Caki2 (cell line): ENCODE data around the gene TTC39C. TPM values are rescaled to one million over a fixed set of nuclear protein-coding genes. Genes with fewer than 3 reads are reported as not detected.
"Not testable (repeated sequence)": the region's sequence is repeated elsewhere in the genome, so short reads cannot be mapped to it uniquely, and the experiment has no call there.

Source experiments
- DNase-seq: peaks from one replicate; pipeline ENCODE4 v3.0.0-alpha.2; 2015; ENCODE audit warnings: low read depth
- in situ Hi-C: cut with HindIII; loops from 2 replicates; pipeline ENCODE4 v1.10.0; 2016; ENCODE audit warnings: low sequenced_read_pairs, low pct_unique_long_range_greater_than_20kb, mixed read lengths
- total RNA-seq: library from RNA; depleted of rRNA; stranded (reverse); fragments of >200 nt; shearing (Covaris generic); gene quantifications from 2 replicates; pipeline ENCODE4 v1.2.3, GENCODE V29; 2014; ENCODE audit warnings: low replicate concordance

The TTC39C gene
- total RNA-seq, 1 experiment from 2014 or later, result 9.8 TPM

GRCh38 chr18:24011123-24011917 lies 3.2 kb upstream of the TTC39C start:
- in situ Hi-C loops, result no loop called here

GRCh38 chr18:24013051-24013450 lies 1.5 kb upstream of the TTC39C start:
- in situ Hi-C loops, result no loop called here
- DNase-seq, result no peak

More at GRCh38 chr18:24011123-24011917, 3.2 kb upstream of the TTC39C start:
- no peak for DNase-seq

- in situ Hi-C loops, result no loop called here
- DNase-seq, result no peak
Observed at GRCh38 chr18:24014986-24015638, 558 bp downstream of the TTC39C start.

- DNase-seq, result no peak
- in situ Hi-C loops, result no loop called here
Observed at GRCh38 chr18:24015639-24016631, 1.4 kb downstream of the TTC39C start.

- DNase-seq, result peak; percentile 18
Observed at GRCh38 chr18:24016643-24017042, 2.1 kb downstream of the TTC39C start.

GRCh38 chr18:24018299-24018886 lies 3.8 kb downstream of the TTC39C start:
- DNase-seq, result no peak
- in situ Hi-C loops, result no loop called here

More at GRCh38 chr18:24016643-24017042, 2.1 kb downstream of the TTC39C start:
- in situ Hi-C loops, result no loop called here

GRCh38 chr18:24019641-24020331 lies 5.2 kb downstream of the TTC39C start:
- in situ Hi-C loops, result no loop called here
- DNase-seq, result no peak

- DNase-seq, result no peak
- in situ Hi-C loops, result no loop called here
Observed at GRCh38 chr18:24021505-24021904, 7.0 kb downstream of the TTC39C start.

GRCh38 chr18:24022161-24022560 lies 7.6 kb downstream of the TTC39C start:
- no peak for DNase-seq
- in situ Hi-C loops, result no loop called here

- in situ Hi-C loops, result no loop called here
- DNase-seq, result no peak
Observed at GRCh38 chr18:24023185-24023814, 8.7 kb downstream of the TTC39C start.

GRCh38 chr18:24024425-24024824 lies 9.9 kb downstream of the TTC39C start:
- no peak for DNase-seq
- in situ Hi-C loops, result no loop called here

- in situ Hi-C loops, result no loop called here
- no peak for DNase-seq
Observed at GRCh38 chr18:24026457-24026856, 11.9 kb downstream of the TTC39C start.

- in situ Hi-C loops, result no loop called here
Observed at GRCh38 chr18:24027156-24027827, 12.7 kb downstream of the TTC39C start.

GRCh38 chr18:24028946-24029345 lies 14.4 kb downstream of the TTC39C start:
- DNase-seq, in situ Hi-C loops: not testable (repeated sequence)

More at GRCh38 chr18:24027156-24027827, 12.7 kb downstream of the TTC39C start:
- no peak for DNase-seq

GRCh38 chr18:24031318-24031717 lies 16.8 kb downstream of the TTC39C start:
- DNase-seq, result no peak
- in situ Hi-C loops, result no loop called here

- in situ Hi-C loops, result no loop called here
- DNase-seq, result no peak
Observed at GRCh38 chr18:24031916-24032315, 17.4 kb downstream of the TTC39C start.
